HepG2 (cell line): ENCODE data around the gene VAC14. TPM values are rescaled to one million over a fixed set of nuclear protein-coding genes. Genes with fewer than 3 reads are reported as not detected.

Experiments used
- ETV5 ChIP-seq: IDR thresholded peaks from 2 replicates; pipeline ENCODE4 v1.6.1; 2018; ENCODE audit warnings: missing biosample characterization, missing genetic modification reagents, inconsistent platforms, borderline replicate concordance
- HOXA3 ChIP-seq: sonication (generic); formaldehyde crosslinking; IDR thresholded peaks from 2 replicates; pipeline ENCODE4 v1.5.0; 2020; ENCODE audit warnings: missing genetic modification reagents
- NR1H2 ChIP-seq: sonication (generic); formaldehyde crosslinking; IDR thresholded peaks from 2 replicates; pipeline ENCODE4 v1.8.1; 2022; ENCODE audit warnings: low read depth, missing genetic modification reagents, borderline replicate concordance
- REXO4 ChIP-seq: sonication (generic); formaldehyde crosslinking; IDR thresholded peaks from 2 replicates; pipeline ENCODE4 v1.8.0; 2022; ENCODE audit warnings: missing genetic modification reagents, mild to moderate bottlenecking, borderline replicate concordance
- SOX6 ChIP-seq, 2 experiments: fragments of 450-650 bp in 1 of 2; sonication (generic) in 1 of 2; formaldehyde crosslinking in 1 of 2; IDR thresholded peaks; 2 replicates each; pipeline versions ENCODE4 v1.4.0 to v1.6.1; 2017 to 2020; ENCODE audit warnings: antibody characterized with exemption in 1 of 2, mild to moderate bottlenecking in 1 of 2, missing genetic modification reagents in 1 of 2
- ZNF329 ChIP-seq: sonication (generic); formaldehyde crosslinking; IDR thresholded peaks from 2 replicates; pipeline ENCODE4 v1.9.0; 2021; ENCODE audit warnings: low read depth, mild to moderate bottlenecking, missing genetic modification reagents
- ZNF83 ChIP-seq: sonication (generic); formaldehyde crosslinking; IDR thresholded peaks from 2 replicates; pipeline ENCODE4 v1.4.0; 2020; ENCODE audit warnings: missing genetic modification reagents, mild to moderate bottlenecking, borderline replicate concordance
- ZNF850 ChIP-seq: sonication (generic); formaldehyde crosslinking; conservative IDR thresholded peaks from 2 replicates; pipeline ENCODE4 v1.9.0; 2021; ENCODE audit warnings: mild to moderate bottlenecking, missing genetic modification reagents
- polyA plus RNA-seq, 8 experiments: library from polyadenylated mRNA; depleted of rRNA in 3 of 8; stranded (reverse) in 7 of 8; unstranded in 1 of 8; fragments of >200 nt; fragmentation: Illumina TruSeq in 4 of 8; extraction: Trizol in 4 of 8; gene quantifications; 2 replicates each; pipeline versions ENCODE4 v1.2.1 to v1.2.3, GENCODE V29; 2011 to 2016; ENCODE audit warnings: low read depth in 4 of 8, missing spikeins in 1 of 8, mixed read lengths in 1 of 8; ENCODE audit not compliant: insufficient read depth in 1 of 8
- total RNA-seq, 5 experiments: library from RNA; depleted of rRNA; stranded (reverse); fragments of >200 nt; fragmentation: Illumina TruSeq; extraction: Trizol; gene quantifications; 2 replicates each; pipeline ENCODE4 v1.2.3, GENCODE V29; 2016; ENCODE audit warnings: low read depth in 1 of 5
- TF ChIP-seq, protein P1 (sequence below): sonication (generic); formaldehyde crosslinking; IDR thresholded peaks from 2 replicates; pipeline ENCODE4 v1.4.0; 2020; ENCODE audit warnings: missing genetic modification reagents
- TF ChIP-seq, protein P2 (sequence below): sonication (generic); formaldehyde crosslinking; IDR thresholded peaks from 2 replicates; pipeline ENCODE4 v1.5.1; 2020; ENCODE audit warnings: missing genetic modification reagents, mild to moderate bottlenecking, borderline replicate concordance
- TF ChIP-seq, protein P3 (sequence below): sonication (generic); formaldehyde crosslinking; IDR thresholded peaks from one replicate; pipeline ENCODE4 v1.5.1; 2020; ENCODE audit warnings: mild to moderate bottlenecking, missing genetic modification reagents; ENCODE audit errors: not compliant biosample characterization
- TF ChIP-seq, protein P4 (sequence below): sonication (generic); formaldehyde crosslinking; IDR thresholded peaks from 2 replicates; pipeline ENCODE4 v1.5.0; 2020; ENCODE audit warnings: mild to moderate bottlenecking, low read depth, missing genetic modification reagents, borderline replicate concordance

Gene VAC14
- total and polyA plus RNA-seq, 2 of the 13 experiments (the other 11 are each of a cell fraction or from before 2014, with no cell fraction given), result 23.5 to 24.6 TPM

DNA sequence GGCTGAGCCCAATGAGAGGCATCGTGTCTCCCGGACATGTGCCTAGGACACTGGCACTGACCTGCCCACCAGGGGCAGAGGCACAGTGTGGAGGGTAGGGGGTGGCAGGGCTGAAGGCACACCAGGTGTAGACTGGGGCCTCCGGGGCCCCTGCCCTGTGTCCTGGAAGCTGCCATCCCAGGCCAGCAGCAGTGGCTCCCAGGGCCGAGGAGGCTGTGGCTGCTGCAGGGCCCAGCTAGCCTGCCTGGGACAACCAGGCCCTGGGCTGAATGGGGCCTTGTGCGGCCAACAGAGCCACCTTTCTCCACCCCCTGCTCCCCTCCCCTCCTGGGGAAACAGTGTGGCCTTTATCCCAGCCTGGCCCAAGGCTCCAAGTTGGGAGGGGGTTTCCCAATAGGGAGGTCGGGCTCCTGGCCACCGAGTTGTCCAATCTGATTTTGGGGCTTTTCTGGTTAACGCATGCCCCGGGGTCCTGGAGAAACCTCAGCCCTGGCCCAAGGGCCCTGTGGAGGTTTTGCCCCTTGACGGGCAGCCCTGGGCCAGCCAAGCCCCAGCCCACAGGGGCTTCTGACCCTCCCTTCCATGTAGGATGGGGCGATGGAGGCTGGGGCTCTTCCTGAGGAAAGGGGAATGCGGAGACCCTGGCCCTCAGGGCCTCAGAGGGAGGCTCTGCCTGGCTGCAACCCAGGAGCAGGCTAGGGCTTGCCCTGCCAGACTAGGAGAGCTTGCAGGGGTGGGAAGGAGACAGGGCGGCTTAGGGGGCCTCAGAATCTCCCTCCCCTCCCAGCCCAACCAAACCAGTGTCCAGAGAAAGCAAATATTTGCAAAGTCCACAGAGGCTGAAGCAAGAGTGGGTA is 119.3 kb downstream of the VAC14 start (continued):
- TF ChIP-seq, protein P1, sequence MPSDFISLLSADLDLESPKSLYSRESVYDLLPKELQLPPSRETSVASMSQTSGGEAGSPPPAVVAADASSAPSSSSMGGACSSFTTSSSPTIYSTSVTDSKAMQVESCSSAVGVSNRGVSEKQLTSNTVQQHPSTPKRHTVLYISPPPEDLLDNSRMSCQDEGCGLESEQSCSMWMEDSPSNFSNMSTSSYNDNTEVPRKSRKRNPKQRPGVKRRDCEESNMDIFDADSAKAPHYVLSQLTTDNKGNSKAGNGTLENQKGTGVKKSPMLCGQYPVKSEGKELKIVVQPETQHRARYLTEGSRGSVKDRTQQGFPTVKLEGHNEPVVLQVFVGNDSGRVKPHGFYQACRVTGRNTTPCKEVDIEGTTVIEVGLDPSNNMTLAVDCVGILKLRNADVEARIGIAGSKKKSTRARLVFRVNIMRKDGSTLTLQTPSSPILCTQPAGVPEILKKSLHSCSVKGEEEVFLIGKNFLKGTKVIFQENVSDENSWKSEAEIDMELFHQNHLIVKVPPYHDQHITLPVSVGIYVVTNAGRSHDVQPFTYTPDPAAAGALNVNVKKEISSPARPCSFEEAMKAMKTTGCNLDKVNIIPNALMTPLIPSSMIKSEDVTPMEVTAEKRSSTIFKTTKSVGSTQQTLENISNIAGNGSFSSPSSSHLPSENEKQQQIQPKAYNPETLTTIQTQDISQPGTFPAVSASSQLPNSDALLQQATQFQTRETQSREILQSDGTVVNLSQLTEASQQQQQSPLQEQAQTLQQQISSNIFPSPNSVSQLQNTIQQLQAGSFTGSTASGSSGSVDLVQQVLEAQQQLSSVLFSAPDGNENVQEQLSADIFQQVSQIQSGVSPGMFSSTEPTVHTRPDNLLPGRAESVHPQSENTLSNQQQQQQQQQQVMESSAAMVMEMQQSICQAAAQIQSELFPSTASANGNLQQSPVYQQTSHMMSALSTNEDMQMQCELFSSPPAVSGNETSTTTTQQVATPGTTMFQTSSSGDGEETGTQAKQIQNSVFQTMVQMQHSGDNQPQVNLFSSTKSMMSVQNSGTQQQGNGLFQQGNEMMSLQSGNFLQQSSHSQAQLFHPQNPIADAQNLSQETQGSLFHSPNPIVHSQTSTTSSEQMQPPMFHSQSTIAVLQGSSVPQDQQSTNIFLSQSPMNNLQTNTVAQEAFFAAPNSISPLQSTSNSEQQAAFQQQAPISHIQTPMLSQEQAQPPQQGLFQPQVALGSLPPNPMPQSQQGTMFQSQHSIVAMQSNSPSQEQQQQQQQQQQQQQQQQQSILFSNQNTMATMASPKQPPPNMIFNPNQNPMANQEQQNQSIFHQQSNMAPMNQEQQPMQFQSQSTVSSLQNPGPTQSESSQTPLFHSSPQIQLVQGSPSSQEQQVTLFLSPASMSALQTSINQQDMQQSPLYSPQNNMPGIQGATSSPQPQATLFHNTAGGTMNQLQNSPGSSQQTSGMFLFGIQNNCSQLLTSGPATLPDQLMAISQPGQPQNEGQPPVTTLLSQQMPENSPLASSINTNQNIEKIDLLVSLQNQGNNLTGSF, result peak; percentile 79
- peak; percentile 54 for TF ChIP-seq HOXA3 (CRISPR knock-in tag)
- TF ChIP-seq, protein P2, sequence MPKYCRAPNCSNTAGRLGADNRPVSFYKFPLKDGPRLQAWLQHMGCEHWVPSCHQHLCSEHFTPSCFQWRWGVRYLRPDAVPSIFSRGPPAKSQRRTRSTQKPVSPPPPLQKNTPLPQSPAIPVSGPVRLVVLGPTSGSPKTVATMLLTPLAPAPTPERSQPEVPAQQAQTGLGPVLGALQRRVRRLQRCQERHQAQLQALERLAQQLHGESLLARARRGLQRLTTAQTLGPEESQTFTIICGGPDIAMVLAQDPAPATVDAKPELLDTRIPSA (CRISPR knock-in tag), result no peak
- no peak for TF ChIP-seq SOX6 (IDR thresholded peaks at IDR 0.05)
- peak; percentile 77 for TF ChIP-seq SOX6 (CRISPR knock-in tag; IDR thresholded peaks at IDR 0.05)
- TF ChIP-seq, protein P3, sequence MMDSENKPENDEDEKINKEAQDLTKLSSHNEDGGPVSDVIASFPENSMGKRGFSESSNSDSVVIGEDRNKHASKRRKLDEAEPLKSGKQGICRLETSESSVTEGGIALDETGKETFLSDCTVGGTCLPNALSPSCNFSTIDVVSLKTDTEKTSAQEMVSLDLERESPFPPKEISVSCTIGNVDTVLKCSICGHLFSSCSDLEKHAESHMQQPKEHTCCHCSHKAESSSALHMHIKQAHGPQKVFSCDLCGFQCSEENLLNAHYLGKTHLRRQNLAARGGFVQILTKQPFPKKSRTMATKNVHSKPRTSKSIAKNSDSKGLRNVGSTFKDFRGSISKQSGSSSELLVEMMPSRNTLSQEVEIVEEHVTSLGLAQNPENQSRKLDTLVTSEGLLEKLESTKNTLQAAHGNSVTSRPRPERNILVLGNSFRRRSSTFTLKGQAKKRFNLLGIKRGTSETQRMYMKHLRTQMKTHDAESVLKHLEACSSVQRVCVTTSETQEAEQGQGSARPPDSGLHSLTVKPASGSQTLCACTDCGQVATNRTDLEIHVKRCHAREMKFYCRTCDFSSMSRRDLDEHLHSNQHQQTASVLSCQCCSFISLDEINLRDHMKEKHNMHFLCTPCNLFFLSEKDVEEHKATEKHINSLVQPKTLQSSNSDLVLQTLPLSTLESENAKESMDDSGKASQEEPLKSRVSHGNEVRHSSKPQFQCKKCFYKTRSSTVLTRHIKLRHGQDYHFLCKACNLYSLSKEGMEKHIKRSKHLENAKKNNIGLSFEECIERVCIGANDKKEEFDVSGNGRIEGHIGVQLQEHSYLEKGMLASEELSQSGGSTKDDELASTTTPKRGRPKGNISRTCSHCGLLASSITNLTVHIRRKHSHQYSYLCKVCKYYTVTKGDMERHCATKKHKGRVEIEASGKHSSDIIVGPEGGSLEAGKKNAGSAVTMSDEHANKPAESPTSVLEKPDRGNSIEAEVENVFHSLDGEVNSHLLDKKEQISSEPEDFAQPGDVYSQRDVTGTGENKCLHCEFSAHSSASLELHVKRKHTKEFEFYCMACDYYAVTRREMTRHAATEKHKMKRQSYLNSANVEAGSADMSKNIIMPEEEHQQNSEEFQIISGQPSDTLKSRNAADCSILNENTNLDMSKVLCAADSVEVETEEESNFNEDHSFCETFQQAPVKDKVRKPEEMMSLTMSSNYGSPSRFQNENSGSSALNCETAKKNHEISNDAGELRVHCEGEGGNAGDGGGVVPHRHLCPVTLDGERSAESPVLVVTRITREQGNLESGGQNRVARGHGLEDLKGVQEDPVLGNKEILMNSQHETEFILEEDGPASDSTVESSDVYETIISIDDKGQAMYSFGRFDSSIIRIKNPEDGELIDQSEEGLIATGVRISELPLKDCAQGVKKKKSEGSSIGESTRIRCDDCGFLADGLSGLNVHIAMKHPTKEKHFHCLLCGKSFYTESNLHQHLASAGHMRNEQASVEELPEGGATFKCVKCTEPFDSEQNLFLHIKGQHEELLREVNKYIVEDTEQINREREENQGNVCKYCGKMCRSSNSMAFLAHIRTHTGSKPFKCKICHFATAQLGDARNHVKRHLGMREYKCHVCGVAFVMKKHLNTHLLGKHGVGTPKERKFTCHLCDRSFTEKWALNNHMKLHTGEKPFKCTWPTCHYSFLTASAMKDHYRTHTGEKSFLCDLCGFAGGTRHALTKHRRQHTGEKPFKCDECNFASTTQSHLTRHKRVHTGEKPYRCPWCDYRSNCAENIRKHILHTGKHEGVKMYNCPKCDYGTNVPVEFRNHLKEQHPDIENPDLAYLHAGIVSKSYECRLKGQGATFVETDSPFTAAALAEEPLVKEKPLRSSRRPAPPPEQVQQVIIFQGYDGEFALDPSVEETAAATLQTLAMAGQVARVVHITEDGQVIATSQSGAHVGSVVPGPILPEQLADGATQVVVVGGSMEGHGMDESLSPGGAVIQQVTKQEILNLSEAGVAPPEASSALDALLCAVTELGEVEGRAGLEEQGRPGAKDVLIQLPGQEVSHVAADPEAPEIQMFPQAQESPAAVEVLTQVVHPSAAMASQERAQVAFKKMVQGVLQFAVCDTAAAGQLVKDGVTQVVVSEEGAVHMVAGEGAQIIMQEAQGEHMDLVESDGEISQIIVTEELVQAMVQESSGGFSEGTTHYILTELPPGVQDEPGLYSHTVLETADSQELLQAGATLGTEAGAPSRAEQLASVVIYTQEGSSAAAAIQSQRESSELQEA, result no peak
- TF ChIP-seq REXO4 (CRISPR knock-in tag), result no peak
- 0 out of 2 replicates have a peak, but pooled peaks have one; percentile 15 for TF ChIP-seq ZNF83 (CRISPR knock-in tag)
- no peak for TF ChIP-seq NR1H2 (CRISPR knock-in tag)
- TF ChIP-seq ETV5 (CRISPR knock-in tag), result no peak; the same call in 1 of the 2 replicates
- 0 out of 2 replicates have a peak, but pooled peaks have one; percentile 49 for TF ChIP-seq ZNF329 (CRISPR knock-in tag)
- TF ChIP-seq, protein P4, sequence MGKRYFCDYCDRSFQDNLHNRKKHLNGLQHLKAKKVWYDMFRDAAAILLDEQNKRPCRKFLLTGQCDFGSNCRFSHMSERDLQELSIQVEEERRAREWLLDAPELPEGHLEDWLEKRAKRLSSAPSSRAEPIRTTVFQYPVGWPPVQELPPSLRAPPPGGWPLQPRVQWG (CRISPR knock-in tag), result no peak
- TF ChIP-seq ZNF850, result no peak
